A172 (cell line): ENCODE measurements around the gene PLCB4. TPM values are rescaled to one million over a fixed set of nuclear protein-coding genes. Genes with fewer than 3 reads are reported as not detected.
"Not testable (repeated sequence)": the region's sequence is repeated elsewhere in the genome, so short reads cannot be mapped to it uniquely, and the experiment has no call there.

Source experiments
- DNase-seq: peaks from one replicate; pipeline ENCODE4 v3.0.0-alpha.2; 2015; ENCODE audit warnings: low spot score
- total RNA-seq: library from RNA; depleted of rRNA; stranded (reverse); fragments of >200 nt; shearing (Covaris generic); gene quantifications from 2 replicates; pipeline ENCODE4 v1.2.3, GENCODE V29; 2014

PLCB4 gene
- total RNA-seq, 1 experiment from 2014 or later, result 22.7 TPM

GRCh38 chr20:9363673-9364072 lies 294.8 kb downstream of the PLCB4 start:
- no peak for DNase-seq

GRCh38 chr20:9367328-9367727 lies 298.4 kb downstream of the PLCB4 start:
- DNase-seq, result no peak

GRCh38 chr20:9367746-9368145 lies 298.9 kb downstream of the PLCB4 start:
- DNase-seq, result no peak

DNA sequence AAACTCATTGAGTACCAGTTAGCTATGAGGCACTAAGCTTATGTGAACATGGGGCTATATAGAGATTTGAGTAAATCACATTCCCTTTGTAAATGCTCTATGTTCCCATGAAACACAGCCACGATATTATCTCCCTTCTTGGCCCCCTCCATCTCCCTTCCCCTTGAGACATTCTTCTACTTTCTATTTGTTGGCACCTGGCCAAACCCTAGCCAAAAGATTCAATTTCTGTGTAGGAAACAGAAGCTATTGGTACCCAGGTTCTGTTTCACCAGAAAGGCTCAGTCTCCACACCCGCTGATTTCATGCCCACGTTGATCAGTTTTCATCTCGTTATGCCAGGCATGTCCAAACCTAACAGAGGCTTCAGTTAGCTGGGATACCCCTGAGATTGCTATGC lies 300.0 kb downstream of the PLCB4 start:
- DNase-seq, result no peak

DNA sequence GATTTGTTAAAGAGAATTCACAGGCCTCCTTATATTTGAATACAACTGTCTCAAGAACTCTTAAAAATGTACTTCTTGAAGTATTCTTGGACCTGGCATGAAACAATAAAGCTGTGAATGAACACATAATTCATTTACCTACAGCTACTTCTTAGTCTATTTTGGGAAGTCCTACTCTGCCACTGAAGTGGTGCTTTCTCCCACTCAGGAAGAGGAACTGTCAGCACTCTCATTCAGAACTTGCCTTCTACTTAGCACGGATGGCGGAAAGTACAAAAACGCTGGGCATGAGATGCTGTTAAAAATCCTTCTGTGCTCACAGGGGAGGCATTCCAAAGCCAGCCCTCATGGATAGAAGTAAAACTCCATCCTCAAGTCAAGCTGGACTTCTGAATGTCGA lies 300.7 kb downstream of the PLCB4 start:
- DNase-seq, result no peak

GRCh38 chr20:9374072-9374471 lies 305.2 kb downstream of the PLCB4 start:
- DNase-seq, result no peak

DNA sequence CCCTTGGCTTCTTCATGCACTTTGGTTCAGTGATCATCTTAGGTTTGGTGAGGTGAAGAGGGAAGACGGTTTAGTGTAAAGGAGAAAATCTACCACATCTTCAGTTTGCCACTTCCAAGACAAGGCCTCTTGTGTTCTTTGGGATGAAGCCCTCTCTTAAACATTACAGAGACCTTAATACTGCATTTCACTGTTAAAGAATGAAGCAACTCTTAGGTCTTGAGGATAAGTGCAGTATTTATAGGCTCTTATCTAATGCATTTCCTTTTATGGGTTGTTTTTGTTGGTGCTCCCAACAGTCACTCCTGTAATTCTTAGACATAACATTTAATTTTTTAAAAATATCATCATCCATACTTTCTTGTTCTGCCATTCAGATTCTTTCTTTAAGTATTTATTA lies 305.6 kb downstream of the PLCB4 start:
- DNase-seq, result no peak

DNA sequence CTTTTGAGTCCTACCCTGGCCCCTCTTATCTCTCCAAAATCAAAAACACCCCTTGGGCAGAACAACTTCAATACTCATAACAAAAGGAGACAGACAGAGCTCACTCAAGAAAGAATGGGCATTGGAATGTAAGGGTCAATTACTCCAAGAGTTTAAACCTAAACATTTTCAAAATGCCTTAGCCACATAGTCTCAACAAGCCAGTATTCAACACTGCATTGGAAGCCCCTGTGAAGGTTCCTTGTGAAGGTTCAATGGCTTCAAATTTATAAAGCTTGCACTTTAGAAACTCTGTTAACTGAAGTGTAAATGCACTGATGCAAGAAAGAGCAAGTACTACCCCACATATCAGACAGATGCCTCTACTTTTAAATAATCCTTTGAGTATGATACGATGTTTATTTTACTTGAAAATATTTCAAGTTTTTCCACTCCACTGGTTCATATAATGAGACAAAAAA lies 306.4 kb downstream of the PLCB4 start:
- no peak for DNase-seq

DNA sequence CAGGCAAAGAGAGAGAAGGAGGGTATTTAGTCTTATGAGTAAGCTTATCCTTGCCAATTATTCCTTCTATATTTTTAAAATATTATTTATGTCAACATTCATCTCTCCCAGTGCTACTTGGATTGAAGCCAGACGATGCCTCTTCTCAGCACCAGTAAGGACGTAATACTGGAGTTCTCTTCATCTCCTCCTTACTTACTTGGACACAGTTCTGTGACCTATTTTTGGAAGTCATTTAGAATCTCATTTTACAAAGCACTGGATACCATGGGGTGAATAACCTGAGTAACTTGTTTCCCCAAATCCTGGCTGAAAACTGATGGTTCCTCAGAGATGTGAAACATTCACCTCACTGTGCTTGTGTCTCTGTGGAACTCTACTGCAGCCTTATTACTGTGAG lies 308.1 kb downstream of the PLCB4 start:
- no peak for DNase-seq

- DNase-seq, result not testable (repeated sequence)
These were observed 316.7 kb downstream of the PLCB4 start for GRCh38 chr20:9385345-9386310.

- DNase-seq, result no peak
These were observed 319.4 kb downstream of the PLCB4 start for GRCh38 chr20:9388160-9388812.

GRCh38 chr20:9388813-9389161 lies 319.9 kb downstream of the PLCB4 start:
- DNase-seq, result no peak

DNA sequence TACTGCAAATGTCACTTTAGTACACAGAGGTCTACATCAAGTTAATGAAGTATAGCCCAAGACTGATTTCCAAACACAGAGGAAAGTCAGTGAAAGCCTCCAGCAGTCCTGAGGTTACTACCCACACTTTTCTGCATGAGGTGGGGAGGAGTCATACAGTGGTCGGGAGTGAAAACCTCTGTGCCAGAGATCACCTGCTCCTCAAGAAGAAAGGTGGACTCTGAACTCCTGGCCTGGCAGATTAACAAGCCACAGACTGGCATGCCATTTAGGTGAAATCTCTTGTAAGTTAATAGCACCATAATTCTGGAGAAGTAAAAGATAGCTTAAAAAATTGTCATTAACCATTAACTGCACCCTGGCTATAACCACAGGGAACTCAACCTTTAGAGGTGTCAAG lies 320.5 kb downstream of the PLCB4 start:
- no peak for DNase-seq

- DNase-seq, result no peak
These were observed 321.6 kb downstream of the PLCB4 start for GRCh38 chr20:9390441-9390840.

DNA sequence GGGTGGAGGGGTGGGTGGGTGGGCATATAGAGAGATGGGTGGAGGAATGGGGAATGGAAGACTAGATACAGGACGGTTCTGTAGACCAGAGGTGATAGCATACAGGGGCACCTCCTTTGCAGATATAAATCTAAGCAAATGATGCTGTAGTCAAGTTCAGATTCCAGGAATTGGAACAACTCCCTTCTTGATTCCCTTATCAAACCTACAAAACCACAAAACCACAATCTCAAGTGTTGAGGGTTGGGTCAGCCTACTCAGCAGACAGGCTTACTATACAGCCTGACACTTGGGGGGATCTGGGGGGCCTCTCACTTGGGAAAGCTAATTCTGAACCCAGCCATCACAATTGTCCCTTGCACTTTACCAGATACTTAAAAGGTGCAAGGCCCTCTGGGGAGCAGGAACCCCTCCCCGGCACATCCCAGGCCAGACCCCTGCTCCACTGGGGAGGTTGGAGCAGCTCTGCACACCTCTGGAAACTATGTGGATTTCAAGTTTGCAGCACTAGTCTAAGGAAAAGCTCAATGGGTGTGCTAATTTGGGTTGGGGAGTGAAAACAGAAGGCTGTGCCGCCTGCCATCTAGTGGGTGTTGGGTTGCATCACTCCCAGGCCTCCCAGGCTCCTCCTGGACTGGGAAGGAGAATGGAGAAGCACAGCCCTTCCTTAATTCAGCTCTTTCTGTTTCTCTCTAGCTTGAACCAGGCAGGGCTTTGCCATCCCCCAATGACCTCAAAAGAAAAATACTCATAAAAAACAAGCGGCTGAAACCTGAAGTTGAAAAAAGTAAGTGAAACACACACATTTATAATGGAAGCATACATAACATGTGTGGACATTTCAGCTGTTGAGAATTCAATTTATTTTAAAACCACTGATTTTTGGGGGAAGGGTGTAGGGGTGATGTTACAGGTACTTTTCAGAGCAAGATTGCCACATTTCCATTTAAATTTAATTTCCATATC lies 324.3 kb downstream of the PLCB4 start:
- DNase-seq, result peak; percentile 74

DNA sequence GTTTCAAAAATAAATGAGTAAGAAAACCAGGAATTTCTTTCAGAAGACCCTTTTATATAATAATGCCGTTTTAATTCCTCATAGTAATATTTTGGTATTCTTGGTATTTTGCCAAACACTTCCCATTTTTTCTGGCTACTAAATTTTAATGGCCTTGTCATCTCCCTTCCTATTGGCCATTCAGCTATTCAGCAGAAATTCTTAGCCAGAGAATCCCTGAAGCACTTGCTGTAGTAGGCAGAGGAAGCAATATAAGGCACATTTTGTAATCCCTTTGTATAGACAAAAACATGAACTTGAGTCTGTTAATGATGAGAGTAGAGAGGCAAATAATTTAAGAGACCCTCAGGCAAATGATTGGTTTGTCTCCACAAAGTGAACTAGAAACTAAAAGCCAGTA lies 327.1 kb downstream of the PLCB4 start:
- DNase-seq, result no peak

- no peak for DNase-seq
These were observed 329.0 kb downstream of the PLCB4 start for GRCh38 chr20:9397928-9398327.

GRCh38 chr20:9398882-9399281 lies 330.0 kb downstream of the PLCB4 start:
- no peak for DNase-seq

DNA sequence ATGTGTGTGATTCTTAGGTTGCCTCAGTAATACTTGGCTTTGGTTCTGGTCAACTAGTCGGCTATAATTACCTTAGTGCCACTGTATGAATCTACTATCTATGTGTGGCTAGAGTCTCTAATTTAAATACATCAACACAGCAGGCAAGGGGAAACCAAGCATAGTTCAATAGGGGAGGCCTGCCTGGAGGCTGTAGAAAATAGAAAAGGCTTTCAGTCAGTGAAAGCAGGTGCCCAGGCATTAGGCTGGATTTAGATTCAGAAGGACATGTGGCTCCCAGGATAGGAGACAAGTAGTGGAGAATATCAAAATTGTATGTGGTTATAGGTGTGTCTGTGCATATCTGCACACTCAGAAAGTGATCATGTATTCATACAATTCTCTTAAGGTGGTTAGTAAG lies 330.4 kb downstream of the PLCB4 start:
- DNase-seq, result no peak

GRCh38 chr20:9400171-9401025 lies 331.5 kb downstream of the PLCB4 start:
- DNase-seq, result no peak

DNA sequence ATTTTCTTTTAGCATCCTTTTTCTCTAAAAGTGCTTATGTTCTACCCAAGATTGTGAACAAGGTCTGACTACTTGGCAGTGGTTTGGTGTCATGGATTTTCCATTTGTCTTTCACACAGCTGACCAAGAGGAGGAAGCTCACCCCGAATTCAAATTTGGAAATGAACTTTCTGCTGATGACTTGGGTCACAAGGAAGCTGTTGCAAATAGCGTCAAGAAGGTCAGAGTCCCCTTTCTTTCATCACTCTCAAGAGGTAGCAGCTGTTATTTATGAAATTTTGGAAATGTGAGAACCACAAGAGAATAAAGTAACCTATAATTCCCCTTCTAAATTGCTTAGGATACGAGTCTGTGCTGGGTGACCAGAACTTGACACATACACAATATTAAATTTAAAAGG lies 332.5 kb downstream of the PLCB4 start:
- DNase-seq, result no peak
